OCI-LY7 (cell line): ENCODE measurements around the gene CLCA2. TPM values are rescaled to one million over a fixed set of nuclear protein-coding genes. Genes with fewer than 3 reads are reported as not detected.

Experiments used
- BruUV-seq: library from RNA; stranded (reverse); fragments of 400-500 nt; replicated peaks from 2 replicates; lab custom pipeline; 2021; lab: Mats Ljungman, UMichigan
- CTCF ChIA-PET: fragments of 300-600 bp; sonication (Branson Sonifier 250); formaldehyde crosslinking; loops from one replicate; lab custom pipeline; 2022; ENCODE audit warnings: antibody characterized with exemption; ENCODE audit not compliant: unreplicated experiment; lab: Charles Lee
- POLR2A ChIA-PET: fragments of 300-600 bp; sonication (Branson Sonifier 250); formaldehyde crosslinking; loops from one replicate; lab custom pipeline; 2022; ENCODE audit warnings: antibody characterized with exemption; lab: Charles Lee
- DNase-seq: peaks from one replicate; pipeline ENCODE4 v3.0.0-alpha.2; 2015; ENCODE audit warnings: low spot score
- H2AFZ ChIP-seq: fragments of 200-600 bp; sonication (generic), shearing (Covaris generic); 2 replicates; pipeline ENCODE4 v1.6.1; 2014; ENCODE audit warnings: mild to moderate bottlenecking, antibody characterized with exemption, low read length, moderate library complexity
- H3K27ac ChIP-seq: fragments of 200-600 bp; sonication (generic); 2 replicates; pipeline ENCODE4 v1.5.1; 2014; ENCODE audit warnings: mixed run types, low read depth, mild to moderate bottlenecking, moderate library complexity, low read length, inconsistent platforms; ENCODE audit not compliant: poor library complexity, severe bottlenecking
- H3K36me3 ChIP-seq: fragments of 200-600 bp; sonication (generic); 2 replicates; pipeline ENCODE4 v1.6.1; 2014; ENCODE audit warnings: mild to moderate bottlenecking, antibody characterized with exemption, low read length, moderate library complexity, mixed read lengths; ENCODE audit not compliant: insufficient read depth
- H3K4me1 ChIP-seq: fragments of 200-600 bp; sonication (generic); 2 replicates; pipeline ENCODE4 v1.5.1; 2014; ENCODE audit warnings: mild to moderate bottlenecking, low read length; ENCODE audit not compliant: insufficient read depth, poor library complexity, severe bottlenecking
- H3K4me2 ChIP-seq: fragments of 200-600 bp; sonication (generic); 2 replicates; pipeline ENCODE4 v1.6.1; 2014; ENCODE audit warnings: mild to moderate bottlenecking, low read length
- H3K4me3 ChIP-seq: fragments of 200-600 bp; sonication (generic); 2 replicates; pipeline ENCODE4 v1.5.1; 2014; ENCODE audit warnings: mild to moderate bottlenecking, low read depth, low read length; ENCODE audit not compliant: poor library complexity, severe bottlenecking
- H3K79me2 ChIP-seq: fragments of 200-600 bp; sonication (generic); 2 replicates; pipeline ENCODE4 v1.6.1; 2016; ENCODE audit warnings: low read depth, mild to moderate bottlenecking, low read length, moderate library complexity, mixed read lengths; ENCODE audit not compliant: insufficient read depth
- H3K9me2 ChIP-seq: fragments of 200-600 bp; sonication (generic); 2 replicates; pipeline ENCODE4 v1.6.1; 2016; ENCODE audit warnings: mild to moderate bottlenecking, low read length, mixed read lengths; ENCODE audit not compliant: insufficient read depth
- H3K9me3 ChIP-seq: fragments of 200-600 bp; sonication (generic); 2 replicates; pipeline ENCODE4 v1.6.1; 2014; ENCODE audit warnings: mild to moderate bottlenecking, mixed run types, low read length, mixed read lengths
- H4K20me1 ChIP-seq: fragments of 200-600 bp; sonication (generic); 2 replicates; pipeline ENCODE4 v1.6.1; 2014; ENCODE audit warnings: mild to moderate bottlenecking, antibody characterized with exemption, low read length, moderate library complexity, mixed read lengths; ENCODE audit not compliant: insufficient read depth
- EZH2phosphoT487 ChIP-seq: fragments of 200-600 bp; sonication (generic); IDR thresholded peaks from 2 replicates; pipeline ENCODE4 v1.6.1; 2018; ENCODE audit warnings: low read depth, borderline replicate concordance, mild to moderate bottlenecking, mixed run types, antibody characterized with exemption, low read length, moderate library complexity, mixed read lengths
- intact Hi-C: fragments of 100-400 bp; cut with micrococcal nuclease; formaldehyde crosslinking; loops from one replicate; pipeline ENCODE4 v1.10.0; 2022; ENCODE audit not compliant: unreplicated experiment
- total RNA-seq, 2 experiments: library from RNA; depleted of rRNA in 1 of 2; stranded (reverse); fragments of >200 nt in 1 of 2; shearing (Covaris generic) in 1 of 2; gene quantifications; 2 replicates each; pipeline ENCODE4 v1.2.3, GENCODE V29; 2014 to 2022
- TF ChIP-seq, protein P1 (sequence below): fragments of 200-600 bp; sonication (generic); conservative IDR thresholded peaks from 2 replicates; pipeline ENCODE4 v1.5.1; 2014; ENCODE audit warnings: mild to moderate bottlenecking, antibody characterized with exemption, low read length, moderate library complexity, mixed read lengths

The CLCA2 gene
- total RNA-seq, 2 experiments from 2014 or later: not detected

- DNase-seq: peak; percentile 88
- Histone ChIP-seq H3K36me3 (no peaks in the 10 kb centered on the region), H2AFZ (peak within 1 kb of the TSS; percentile 90), H3K4me1 (peaks cover 28% of the 10 kb centered on the region), H4K20me1 (no peaks in the 10 kb centered on the region), H3K4me2 (peak within 1 kb of the TSS; percentile 76), H3K9me3 (0 out of 2 replicates have a peak, but pooled peaks cover 3% of the 10 kb centered on the region), H3K9me2 (no peaks in the 10 kb centered on the region), H3K4me3 (peak within 1 kb of the TSS; percentile 83), H3K27ac (peak within 1 kb of the TSS; percentile 74), H3K79me2 (peaks cover 26% of the 10 kb centered on the region; the same call in 1 of the 2 replicates)
- intact Hi-C loops: no loop called here
- ChIA-PET CTCF (interaction anchor here (0.6 kb wide), 1 partner anchor 446 kb away, joined by 3 read pairs; no protein-coding TSS in a partner anchor), POLR2A (interaction anchor here (0.5 to 4.9 kb wide), 10 partner anchors 8 to 508 kb away, joined by 3 to 27 read pairs (median 4); no protein-coding TSS in a partner anchor)
- no peak for TF ChIP-seq EZH2phosphoT487
- TF ChIP-seq, protein P1, sequence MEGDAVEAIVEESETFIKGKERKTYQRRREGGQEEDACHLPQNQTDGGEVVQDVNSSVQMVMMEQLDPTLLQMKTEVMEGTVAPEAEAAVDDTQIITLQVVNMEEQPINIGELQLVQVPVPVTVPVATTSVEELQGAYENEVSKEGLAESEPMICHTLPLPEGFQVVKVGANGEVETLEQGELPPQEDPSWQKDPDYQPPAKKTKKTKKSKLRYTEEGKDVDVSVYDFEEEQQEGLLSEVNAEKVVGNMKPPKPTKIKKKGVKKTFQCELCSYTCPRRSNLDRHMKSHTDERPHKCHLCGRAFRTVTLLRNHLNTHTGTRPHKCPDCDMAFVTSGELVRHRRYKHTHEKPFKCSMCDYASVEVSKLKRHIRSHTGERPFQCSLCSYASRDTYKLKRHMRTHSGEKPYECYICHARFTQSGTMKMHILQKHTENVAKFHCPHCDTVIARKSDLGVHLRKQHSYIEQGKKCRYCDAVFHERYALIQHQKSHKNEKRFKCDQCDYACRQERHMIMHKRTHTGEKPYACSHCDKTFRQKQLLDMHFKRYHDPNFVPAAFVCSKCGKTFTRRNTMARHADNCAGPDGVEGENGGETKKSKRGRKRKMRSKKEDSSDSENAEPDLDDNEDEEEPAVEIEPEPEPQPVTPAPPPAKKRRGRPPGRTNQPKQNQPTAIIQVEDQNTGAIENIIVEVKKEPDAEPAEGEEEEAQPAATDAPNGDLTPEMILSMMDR: no peak
- BruUV-seq: no TSS peak
Observed at GRCh38 chr1:86395751-86396497, 28.0 kb upstream of the CLCA2 start, which contains the start of gene ODF2L. TSS of gene ODF2L (minus strand) at chr1:86396323. CDS start at chr1:86387027, 9,296 bp downstream.

DNA sequence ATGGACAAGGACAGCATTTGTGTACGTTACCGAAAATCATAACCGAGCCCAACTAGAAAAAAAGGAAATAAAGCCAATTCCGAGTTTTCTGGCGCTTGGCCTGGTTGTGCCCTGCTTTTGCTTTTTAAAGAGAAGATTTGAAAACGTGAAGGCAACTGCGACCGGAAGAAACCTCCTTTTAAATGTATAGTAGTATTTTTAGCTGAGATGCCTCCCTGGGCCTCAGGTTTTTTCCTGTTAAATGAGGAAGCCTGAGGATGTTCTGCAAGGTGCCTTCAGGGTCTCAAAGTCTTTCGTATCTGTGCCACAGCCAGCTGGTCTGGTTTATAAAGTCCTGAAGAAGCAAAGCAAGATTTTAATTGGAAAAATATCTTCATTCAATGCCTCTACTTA lies 27.5 kb upstream of the CLCA2 start:
- Histone ChIP-seq H4K20me1 (no peaks in the 10 kb centered on the region), H3K4me2 (peak overlapping the region; percentile 76), H3K4me3 (peak overlapping the region; percentile 83), H2AFZ (peak overlapping the region; percentile 90; the same call in 1 of the 2 replicates), H3K9me2 (no peaks in the 10 kb centered on the region), H3K4me1 (peaks cover 28% of the 10 kb centered on the region), H3K27ac (peak overlapping the region; percentile 74), H3K9me3 (no peaks in the 10 kb centered on the region), H3K79me2 (peaks cover 21% of the 10 kb centered on the region; the same call in 1 of the 2 replicates), H3K36me3 (no peaks in the 10 kb centered on the region)
- no peak for TF ChIP-seq EZH2phosphoT487
- TF ChIP-seq, protein P1: no peak
- ChIA-PET POLR2A (interaction anchor here (0.5 to 4.9 kb wide), 9 partner anchors 8 to 508 kb away, joined by 3 to 27 read pairs (median 4); no protein-coding TSS in a partner anchor), CTCF (interaction anchor here (0.6 kb wide), 1 partner anchor 446 kb away, joined by 3 read pairs; no protein-coding TSS in a partner anchor)
- peak; percentile 78 for DNase-seq
- intact Hi-C loops: no loop called here
- BruUV-seq: TSS peak; percentile 96
